ENCODE results near the gene RPL31.

The RPL31 gene

GRCh38 chr2:101001691-101002561, at the start of gene RPL31:
Gene RPL31 (plus strand): TSS chr2:101002289. CDS start chr2:101002702, 413 bp downstream.
- DNase-seq (ENCODE audit: extremely low read depth in 1 of 2, low read depth in 1 of 2), result peak; percentile 89 to 90

GRCh38 chr2:100952512-100952911, 49.6 kb upstream of the RPL31 start:
- no peak for DNase-seq (ENCODE audit: extremely low read depth in 1 of 2, low read depth in 1 of 2)

GRCh38 chr2:100953406-100954043, 48.6 kb upstream of the RPL31 start:
- DNase-seq (ENCODE audit: extremely low read depth in 1 of 2, low read depth in 1 of 2), result no peak

- no peak for DNase-seq (ENCODE audit: extremely low read depth in 1 of 2, low read depth in 1 of 2)
These were observed 48.1 kb upstream of the RPL31 start for GRCh38 chr2:100954044-100954420.

- no peak for DNase-seq (ENCODE audit: extremely low read depth in 1 of 2, low read depth in 1 of 2)
These were observed 46.9 kb upstream of the RPL31 start for GRCh38 chr2:100955226-100955625.

GRCh38 chr2:100956081-100956480, 46.0 kb upstream of the RPL31 start:
- no peak for DNase-seq (ENCODE audit: extremely low read depth in 1 of 2, low read depth in 1 of 2)

GRCh38 chr2:100957996-100958653, 44.0 kb upstream of the RPL31 start:
- no peak for DNase-seq (ENCODE audit: extremely low read depth in 1 of 2, low read depth in 1 of 2)

GRCh38 chr2:100959225-100959880, 42.7 kb upstream of the RPL31 start:
- DNase-seq (ENCODE audit: extremely low read depth in 1 of 2, low read depth in 1 of 2), result no peak

- DNase-seq (ENCODE audit: extremely low read depth in 1 of 2, low read depth in 1 of 2), result no peak
These were observed 41.4 kb upstream of the RPL31 start for GRCh38 chr2:100960688-100961087.

GRCh38 chr2:100962366-100963025, 39.6 kb upstream of the RPL31 start:
- no peak for DNase-seq (ENCODE audit: extremely low read depth in 1 of 2, low read depth in 1 of 2)

GRCh38 chr2:100963026-100963375, 39.1 kb upstream of the RPL31 start:
- no peak for DNase-seq (ENCODE audit: extremely low read depth in 1 of 2, low read depth in 1 of 2)

- no peak for DNase-seq (ENCODE audit: extremely low read depth in 1 of 2, low read depth in 1 of 2)
These were observed 37.9 kb upstream of the RPL31 start for GRCh38 chr2:100964222-100964621.

GRCh38 chr2:100964681-100965169, 37.4 kb upstream of the RPL31 start:
- no peak for DNase-seq (ENCODE audit: extremely low read depth in 1 of 2, low read depth in 1 of 2)

GRCh38 chr2:100965596-100965995, 36.5 kb upstream of the RPL31 start:
- no peak for DNase-seq (ENCODE audit: extremely low read depth in 1 of 2, low read depth in 1 of 2)

- no peak for DNase-seq (ENCODE audit: extremely low read depth in 1 of 2, low read depth in 1 of 2)
These were observed 34.4 kb upstream of the RPL31 start for GRCh38 chr2:100967716-100968115.

GRCh38 chr2:100968146-100969145, 33.6 kb upstream of the RPL31 start:
- DNase-seq (ENCODE audit: extremely low read depth in 1 of 2, low read depth in 1 of 2), result no peak

GRCh38 chr2:100969998-100970397, 32.1 kb upstream of the RPL31 start:
- DNase-seq (ENCODE audit: extremely low read depth in 1 of 2, low read depth in 1 of 2), result no peak

GRCh38 chr2:100971221-100971620, 30.9 kb upstream of the RPL31 start:
- no peak for DNase-seq (ENCODE audit: extremely low read depth in 1 of 2, low read depth in 1 of 2)

GRCh38 chr2:100972452-100972851, 29.6 kb upstream of the RPL31 start:
- DNase-seq (ENCODE audit: extremely low read depth in 1 of 2, low read depth in 1 of 2), result no peak

All from activated CD8-positive, alpha-beta memory T cell treated with anti-CD3 and anti-CD28 coated beads for 1 hour (primary cell).